Keratinocyte (primary cell): ENCODE measurements around the gene FAM240A. TPM values are rescaled to one million over a fixed set of nuclear protein-coding genes. Genes with fewer than 3 reads are reported as not detected.

ENCODE experiments used
- DNase-seq: peaks from one replicate; pipeline ENCODE4 v3.0.0-alpha.2; 2011; ENCODE audit warnings: low read depth, missing footprints, low spot score
- FAIRE-seq: peaks from 2 replicates; lab custom pipeline; 2011; peaks lifted over from hg19 to GRCh38; lab: Jason Lieb, UNC
- H2AFZ ChIP-seq: 2 replicates; pipeline ENCODE4 v1.6.0; 2012; ENCODE audit warnings: low read length, control low read depth, inconsistent platforms; ENCODE audit not compliant: control insufficient read depth
- H3K27ac ChIP-seq: 2 replicates; pipeline ENCODE4 v1.5.1; 2011; ENCODE audit warnings: low read length; ENCODE audit not compliant: control insufficient read depth, insufficient read depth
- H3K27me3 ChIP-seq: 3 replicates; pipeline ENCODE4 v1.6.0; 2011; ENCODE audit warnings: low read length; ENCODE audit not compliant: control insufficient read depth, insufficient read depth; ENCODE audit errors: extremely low read depth
- H3K36me3 ChIP-seq, 2 experiments: 2 replicates in 1 of 2; 3 replicates in 1 of 2; pipeline ENCODE4 v1.5.1; 2011; ENCODE audit warnings: low read length in 2 of 2, mild to moderate bottlenecking in 1 of 2; ENCODE audit not compliant: control insufficient read depth in 2 of 2, insufficient read depth in 2 of 2; ENCODE audit errors: extremely low read depth in 1 of 2
- H3K4me1 ChIP-seq: 3 replicates; pipeline ENCODE4 v1.5.1; 2011; ENCODE audit warnings: low read length; ENCODE audit not compliant: control insufficient read depth, insufficient read depth; ENCODE audit errors: extremely low read depth
- H3K4me2 ChIP-seq: 3 replicates; pipeline ENCODE4 v1.6.0; 2011; ENCODE audit warnings: low read depth, low read length; ENCODE audit not compliant: control insufficient read depth, insufficient read depth; ENCODE audit errors: extremely low read depth
- H3K4me3 ChIP-seq, 3 experiments: fragments of 200-600 bp in 1 of 3; sonication (generic) in 1 of 3; 2 replicates in 2 of 3; 3 replicates in 1 of 3; pipeline ENCODE4 v1.5.1; 2011 to 2016; ENCODE audit warnings: low read length in 3 of 3, mild to moderate bottlenecking in 3 of 3, control low read depth in 2 of 3, inconsistent platforms in 1 of 3, low read depth in 1 of 3, mixed read lengths in 1 of 3, mixed run types in 1 of 3, moderate library complexity in 1 of 3; ENCODE audit not compliant: control insufficient read depth in 2 of 3, insufficient read depth in 2 of 3; ENCODE audit errors: extremely low read depth in 1 of 3
- H3K79me2 ChIP-seq: 2 replicates; pipeline ENCODE4 v1.6.0; 2012; ENCODE audit warnings: low read length; ENCODE audit not compliant: control insufficient read depth, insufficient read depth
- H3K9ac ChIP-seq: 3 replicates; pipeline ENCODE4 v1.6.0; 2011; ENCODE audit warnings: low read length; ENCODE audit not compliant: control insufficient read depth, insufficient read depth; ENCODE audit errors: extremely low read depth
- H3K9me1 ChIP-seq: 3 replicates; pipeline ENCODE4 v1.6.0; 2011; ENCODE audit warnings: low read length; ENCODE audit not compliant: control insufficient read depth, insufficient read depth; ENCODE audit errors: extremely low read depth
- H3K9me3 ChIP-seq: 2 replicates; pipeline ENCODE4 v1.5.1; 2012; ENCODE audit warnings: low read depth, low read length; ENCODE audit not compliant: control insufficient read depth
- H4K20me1 ChIP-seq: 3 replicates; pipeline ENCODE4 v1.6.0; 2011; ENCODE audit warnings: low read length; ENCODE audit not compliant: control insufficient read depth, insufficient read depth; ENCODE audit errors: extremely low read depth
- CTCF ChIP-seq, 3 experiments: IDR thresholded peaks in 1 of 3; conservative IDR thresholded peaks in 1 of 3; optimal IDR thresholded peaks in 1 of 3; 2 replicates in 2 of 3; 3 replicates in 1 of 3; pipeline versions ENCODE3 to v1.5.1; 2011; ENCODE audit warnings: low read length in 3 of 3, mild to moderate bottlenecking in 3 of 3, moderate library complexity in 2 of 3, control low read depth in 1 of 3, inconsistent platforms in 1 of 3; ENCODE audit not compliant: insufficient read depth in 2 of 3; ENCODE audit errors: extremely low read depth in 1 of 3
- EZH2 ChIP-seq: IDR thresholded peaks from one replicate; pipeline ENCODE4 v1.6.1; 2012; ENCODE audit warnings: inconsistent platforms, mild to moderate bottlenecking, low read length, moderate library complexity
- dilution Hi-C: fragments of 300-500 bp; cut with MboI; formaldehyde crosslinking; loops from one replicate; pipeline ENCODE4 v1.7.0; 2020; ENCODE audit warnings: low sequenced_read_pairs; ENCODE audit not compliant: extremely low pct_ligation_motif_present
- polyA plus RNA-seq, 5 experiments: library from polyadenylated mRNA; depleted of rRNA in 3 of 5; stranded (reverse) in 3 of 5; stranded (forward) in 1 of 5; unstranded in 1 of 5; fragments of >200 nt; gene quantifications; 1 replicate in 1 of 5; 2 replicates in 3 of 5; 3 replicates in 1 of 5; pipeline versions ENCODE4 v1.2.1 to v1.2.3, GENCODE V29; 2011 to 2012; ENCODE audit warnings: missing spikeins in 2 of 5, low read depth in 1 of 5, low replicate concordance in 1 of 5

The FAM240A gene
- polyA plus RNA-seq, 1 donor (not counting 4 experiments of a cell fraction or from before 2014, with no cell fraction given): not detected

GRCh38 chr3:46664188-46664970, 52.1 kb downstream of the FAM240A start:
- FAIRE-seq (no peak), DNase-seq (no peak)
- no peaks in the 10 kb centered on the region for H3K36me3 ChIP-seq
- H3K27me3 ChIP-seq: no peaks in the 10 kb centered on the region
- H3K9me1 ChIP-seq: no peaks in the 10 kb centered on the region
- H3K4me1 ChIP-seq: peaks cover 15% of the 10 kb centered on the region
- no peaks in the 10 kb centered on the region for H3K79me2 ChIP-seq
- dilution Hi-C loops: no loop called here
- H2AFZ ChIP-seq: no peak overlapping the region
- no peaks in the 10 kb centered on the region for H3K9me3 ChIP-seq
- TF ChIP-seq EZH2: no peak
- no peak for TF ChIP-seq CTCF (optimal IDR thresholded peaks at IDR 0.05 in 1 of 3, IDR thresholded peaks at IDR 0.05 in 1 of 3, conservative IDR thresholded peaks at IDR 0.05 in 1 of 3; ENCODE audit: extremely low read depth in 1 of 3, insufficient read depth in 2 of 3, low read length in 3 of 3)
- H3K4me3 ChIP-seq: no peak overlapping the region
- H3K4me2 ChIP-seq: no peak overlapping the region
- no peaks in the 10 kb centered on the region for H4K20me1 ChIP-seq
- no peak overlapping the region for H3K27ac ChIP-seq
- H3K9ac ChIP-seq: no peak overlapping the region

- no peak for TF ChIP-seq CTCF (optimal IDR thresholded peaks at IDR 0.05 in 1 of 3, IDR thresholded peaks at IDR 0.05 in 1 of 3, conservative IDR thresholded peaks at IDR 0.05 in 1 of 3; ENCODE audit: extremely low read depth in 1 of 3, insufficient read depth in 2 of 3, low read length in 3 of 3)
- TF ChIP-seq EZH2: no peak
- dilution Hi-C loops: no loop called here
- Histone ChIP-seq H3K9me1 (no peaks in the 10 kb centered on the region), H3K27me3 (no peaks in the 10 kb centered on the region), H3K27ac (no peak overlapping the region), H4K20me1 (no peaks in the 10 kb centered on the region), H3K4me1 (peaks cover 12% of the 10 kb centered on the region), H2AFZ (no peak overlapping the region), H3K79me2 (no peaks in the 10 kb centered on the region), H3K9ac (no peak overlapping the region), H3K36me3 (no peaks in the 10 kb centered on the region), H3K9me3 (no peaks in the 10 kb centered on the region), H3K4me2 (no peak overlapping the region), H3K4me3 (no peak overlapping the region)
- FAIRE-seq (no peak), DNase-seq (no peak)
Measured at GRCh38 chr3:46664971-46665762, 52.8 kb downstream of the FAM240A start.
